CD4-positive, alpha-beta T cell treated with Interferon alpha-2 for 1 hour (primary cell): ENCODE results near the gene CRLF1.

Source experiments
- DNase-seq, 2 donors: peaks; one replicate each; pipeline ENCODE4 v3.0.0-alpha.2; 2020 to 2022

CRLF1 gene

GRCh38 chr19:18590273-18591272 is 16.0 kb downstream of the CRLF1 start:
- peak in 1 of 2 donors; percentile 34 for DNase-seq

- peak in 1 of 2 donors; percentile 65 for DNase-seq
Measured at GRCh38 chr19:18589380-18590272, 17.0 kb downstream of the CRLF1 start.

- peak; percentile 87 to 91 for DNase-seq
Measured at GRCh38 chr19:18588611-18589379, 17.8 kb downstream of the CRLF1 start, which contains the start of gene REX1BD. REX1BD (plus strand) TSS chr19:18588798; CDS start chr19:18588802, 4 bp downstream.

- no peak for DNase-seq
Measured at GRCh38 chr19:18587962-18588610, 18.5 kb downstream of the CRLF1 start.

GRCh38 chr19:18587561-18587960 is 19.0 kb downstream of the CRLF1 start:
- DNase-seq: no peak

GRCh38 chr19:18586306-18586705 is 20.3 kb downstream of the CRLF1 start:
- DNase-seq: no peak

GRCh38 chr19:18580311-18580710 is 26.3 kb downstream of the CRLF1 start:
- DNase-seq: no peak

GRCh38 chr19:18577365-18577914 is 29.2 kb downstream of the CRLF1 start:
- DNase-seq: no peak

GRCh38 chr19:18576383-18576782 is 30.2 kb downstream of the CRLF1 start:
- no peak for DNase-seq

- no peak for DNase-seq
Measured at GRCh38 chr19:18574691-18575291, 31.8 kb downstream of the CRLF1 start.

- DNase-seq: peak; percentile 98 to 99
Measured at GRCh38 chr19:18571564-18572344, 34.8 kb downstream of the CRLF1 start, which contains the start of gene UBA52. UBA52 (plus strand) TSS chr19:18571857; CDS start chr19:18573301, 1,444 bp downstream.

GRCh38 chr19:18568367-18568766 is 38.2 kb downstream of the CRLF1 start:
- DNase-seq: no peak

- no peak for DNase-seq
Measured at GRCh38 chr19:18566953-18567352, 39.6 kb downstream of the CRLF1 start.

GRCh38 chr19:18562086-18562485 is 44.5 kb downstream of the CRLF1 start:
- DNase-seq: no peak

GRCh38 chr19:18559685-18560084 is 46.9 kb downstream of the CRLF1 start:
- no peak for DNase-seq

GRCh38 chr19:18558604-18559003 is 48.0 kb downstream of the CRLF1 start:
- DNase-seq: no peak

- peak in 1 of 2 donors; percentile 17 for DNase-seq
Measured at GRCh38 chr19:18558202-18558555, 48.4 kb downstream of the CRLF1 start.

- DNase-seq: peak; percentile 99
Measured at GRCh38 chr19:18557411-18558201, 49.0 kb downstream of the CRLF1 start, which contains the start of gene KXD1. KXD1 (plus strand) TSS chr19:18557870; CDS start chr19:18562057, 4,187 bp downstream.

- no peak for DNase-seq
Measured at GRCh38 chr19:18551631-18552030, 55.0 kb downstream of the CRLF1 start.
